Measurements from ENCODE around the gene BBOX1. TPM values are rescaled to one million over a fixed set of nuclear protein-coding genes. Genes with fewer than 3 reads are reported as not detected.

BBOX1 gene
- total RNA-seq, 4 donors from 2014 or later: 28.6 to 51.0 (median 44.7) TPM

DNA sequence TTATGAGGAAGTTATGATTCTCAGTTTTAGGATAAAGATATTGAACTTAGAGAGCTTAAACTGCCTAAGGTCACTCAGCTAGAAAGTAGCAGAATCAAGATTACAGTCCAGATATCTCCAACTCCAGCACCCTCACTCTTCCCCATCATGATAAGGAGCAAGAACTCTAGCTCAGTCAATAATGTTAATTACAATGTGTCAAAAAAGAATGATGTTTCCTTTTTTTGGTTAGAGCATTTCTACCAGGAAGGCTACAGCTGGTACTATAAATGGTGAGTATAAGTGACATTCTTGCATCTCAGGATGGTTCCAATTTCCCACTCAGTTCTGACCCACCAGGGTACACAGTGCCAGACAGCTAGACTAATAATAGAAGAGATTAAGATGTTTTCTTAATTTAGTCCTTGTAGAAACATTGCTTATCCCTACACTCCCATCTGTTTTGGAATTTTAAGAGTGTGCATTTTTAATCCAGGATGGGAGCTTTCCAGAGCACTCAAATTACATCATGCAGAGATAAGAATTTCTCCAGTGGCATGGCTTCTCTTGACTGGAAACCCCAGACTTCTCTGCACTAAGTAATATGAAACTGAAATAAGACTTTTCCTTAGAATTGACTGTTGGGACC lies 21.6 kb upstream of the BBOX1 start:
- H3K36me3 ChIP-seq: no peaks in the 10 kb centered on the region
- peaks cover 6% of the 10 kb centered on the region for H3K4me1 ChIP-seq
- H3K4me3 ChIP-seq: no peak overlapping the region
- TF ChIP-seq POLR2AphosphoS5 (IDR thresholded peaks at IDR 0.05) (no peak), POLR2A (IDR thresholded peaks at IDR 0.05) (no peak), EP300 (IDR thresholded peaks at IDR 0.05) (no peak)
- TF ChIP-seq, protein P1, sequence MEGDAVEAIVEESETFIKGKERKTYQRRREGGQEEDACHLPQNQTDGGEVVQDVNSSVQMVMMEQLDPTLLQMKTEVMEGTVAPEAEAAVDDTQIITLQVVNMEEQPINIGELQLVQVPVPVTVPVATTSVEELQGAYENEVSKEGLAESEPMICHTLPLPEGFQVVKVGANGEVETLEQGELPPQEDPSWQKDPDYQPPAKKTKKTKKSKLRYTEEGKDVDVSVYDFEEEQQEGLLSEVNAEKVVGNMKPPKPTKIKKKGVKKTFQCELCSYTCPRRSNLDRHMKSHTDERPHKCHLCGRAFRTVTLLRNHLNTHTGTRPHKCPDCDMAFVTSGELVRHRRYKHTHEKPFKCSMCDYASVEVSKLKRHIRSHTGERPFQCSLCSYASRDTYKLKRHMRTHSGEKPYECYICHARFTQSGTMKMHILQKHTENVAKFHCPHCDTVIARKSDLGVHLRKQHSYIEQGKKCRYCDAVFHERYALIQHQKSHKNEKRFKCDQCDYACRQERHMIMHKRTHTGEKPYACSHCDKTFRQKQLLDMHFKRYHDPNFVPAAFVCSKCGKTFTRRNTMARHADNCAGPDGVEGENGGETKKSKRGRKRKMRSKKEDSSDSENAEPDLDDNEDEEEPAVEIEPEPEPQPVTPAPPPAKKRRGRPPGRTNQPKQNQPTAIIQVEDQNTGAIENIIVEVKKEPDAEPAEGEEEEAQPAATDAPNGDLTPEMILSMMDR (IDR thresholded peaks at IDR 0.05): no peak
- no peak for DNase-seq (ENCODE audit: low spot score in 2 of 2)
- no peak overlapping the region for H3K27ac ChIP-seq
- no peaks in the 10 kb centered on the region for H3K9me3 ChIP-seq
- no peaks in the 10 kb centered on the region for H3K27me3 ChIP-seq

DNA sequence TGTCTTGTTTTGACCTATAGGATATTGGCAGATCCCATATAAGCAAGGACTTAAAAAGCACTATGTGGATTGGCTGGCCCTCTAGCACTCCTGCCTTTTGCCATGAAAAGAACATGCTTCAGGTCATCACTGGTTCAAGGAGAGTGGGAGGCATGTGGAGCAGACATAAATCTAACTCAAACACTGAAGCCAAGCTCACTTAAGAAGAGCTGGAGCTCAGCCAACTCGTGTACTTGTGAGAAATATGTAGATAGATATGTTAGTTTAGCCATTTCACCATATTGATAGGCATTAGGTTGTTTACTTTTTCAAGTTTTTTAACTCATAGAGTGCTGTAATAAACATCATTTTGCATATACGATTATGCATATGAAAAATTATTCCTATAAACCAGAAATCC lies 19.9 kb upstream of the BBOX1 start:
- no peak overlapping the region for H3K27ac ChIP-seq
- DNase-seq (ENCODE audit: low spot score in 2 of 2): no peak
- TF ChIP-seq EP300 (IDR thresholded peaks at IDR 0.05): no peak
- TF ChIP-seq, protein P1 (IDR thresholded peaks at IDR 0.05): no peak
- TF ChIP-seq POLR2AphosphoS5 (IDR thresholded peaks at IDR 0.05): no peak
- WGBS: 57% methylated on average over 2 of the region's 2 CpGs
- H3K4me3 ChIP-seq: no peak overlapping the region
- no peaks in the 10 kb centered on the region for H3K36me3 ChIP-seq
- no peaks in the 10 kb centered on the region for H3K4me1 ChIP-seq
- no peaks in the 10 kb centered on the region for H3K27me3 ChIP-seq
- H3K9me3 ChIP-seq: no peaks in the 10 kb centered on the region

DNA sequence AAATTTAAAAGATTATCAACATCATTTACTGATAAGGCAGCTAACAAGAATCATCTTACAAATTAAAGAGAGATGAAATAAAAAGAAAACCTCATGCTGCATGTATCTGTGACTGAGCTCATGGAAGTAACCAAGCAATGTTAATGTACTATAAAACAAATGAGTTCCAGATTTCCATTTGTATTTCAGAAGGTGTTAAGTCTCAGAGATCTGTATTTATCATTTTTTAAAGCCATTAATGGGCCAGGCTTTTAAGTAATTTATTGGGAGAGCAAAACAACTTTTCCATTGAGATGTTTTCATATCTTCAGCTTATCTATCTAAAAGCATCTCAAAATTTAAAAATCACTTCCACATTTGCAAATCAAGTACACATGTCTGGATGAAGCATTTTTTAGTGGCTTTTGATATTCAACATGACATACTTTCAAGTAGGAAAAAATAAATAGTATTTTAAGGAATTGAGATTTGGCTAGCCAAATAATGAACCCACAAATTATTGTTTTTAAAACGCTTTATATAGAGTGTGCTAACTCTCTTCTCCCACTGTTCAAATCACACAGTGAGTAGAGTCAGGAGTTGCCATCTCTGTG lies 17.9 kb upstream of the BBOX1 start:
- Histone ChIP-seq H3K4me1 (no peaks in the 10 kb centered on the region), H3K27me3 (no peaks in the 10 kb centered on the region), H3K27ac (no peak overlapping the region), H3K36me3 (no peaks in the 10 kb centered on the region), H3K4me3 (no peak overlapping the region), H3K9me3 (no peaks in the 10 kb centered on the region)
- no peak for DNase-seq (ENCODE audit: low spot score in 2 of 2)
- TF ChIP-seq POLR2A (IDR thresholded peaks at IDR 0.05) (no peak), EP300 (IDR thresholded peaks at IDR 0.05) (no peak), POLR2AphosphoS5 (IDR thresholded peaks at IDR 0.05) (no peak)
- TF ChIP-seq, protein P1 (IDR thresholded peaks at IDR 0.05): no peak
- 47% methylated on average over 1 of the region's 1 CpG for WGBS

DNA sequence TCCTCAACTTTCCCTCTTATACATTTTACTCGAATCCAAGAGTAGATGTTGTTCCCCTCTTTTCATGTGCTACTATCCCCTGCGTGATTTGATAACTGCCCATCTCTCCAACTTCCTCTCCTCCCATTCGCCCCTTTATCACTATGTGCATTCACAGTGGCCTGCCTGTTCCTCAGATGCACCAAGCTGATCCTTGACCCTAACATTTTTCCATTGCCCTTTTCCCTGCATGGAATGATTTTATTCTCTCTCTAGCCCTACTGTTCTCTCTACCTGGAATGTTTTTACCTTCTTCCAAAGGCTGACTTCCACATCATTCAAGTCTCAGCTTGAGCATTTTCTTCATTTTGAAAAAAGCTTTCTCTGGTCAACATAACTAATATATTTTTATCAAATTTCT lies 15.8 kb upstream of the BBOX1 start:
- no peaks in the 10 kb centered on the region for H3K36me3 ChIP-seq
- no peaks in the 10 kb centered on the region for H3K27me3 ChIP-seq
- H3K4me1 ChIP-seq: no peaks in the 10 kb centered on the region
- H3K27ac ChIP-seq: no peak overlapping the region
- WGBS: 83% methylated on average over 3 of the region's 3 CpGs
- no peak overlapping the region for H3K4me3 ChIP-seq
- DNase-seq (ENCODE audit: low spot score in 2 of 2): no peak
- no peaks in the 10 kb centered on the region for H3K9me3 ChIP-seq
- TF ChIP-seq EP300 (IDR thresholded peaks at IDR 0.05) (no peak), POLR2A (IDR thresholded peaks at IDR 0.05) (no peak), POLR2AphosphoS5 (IDR thresholded peaks at IDR 0.05) (no peak)

DNA sequence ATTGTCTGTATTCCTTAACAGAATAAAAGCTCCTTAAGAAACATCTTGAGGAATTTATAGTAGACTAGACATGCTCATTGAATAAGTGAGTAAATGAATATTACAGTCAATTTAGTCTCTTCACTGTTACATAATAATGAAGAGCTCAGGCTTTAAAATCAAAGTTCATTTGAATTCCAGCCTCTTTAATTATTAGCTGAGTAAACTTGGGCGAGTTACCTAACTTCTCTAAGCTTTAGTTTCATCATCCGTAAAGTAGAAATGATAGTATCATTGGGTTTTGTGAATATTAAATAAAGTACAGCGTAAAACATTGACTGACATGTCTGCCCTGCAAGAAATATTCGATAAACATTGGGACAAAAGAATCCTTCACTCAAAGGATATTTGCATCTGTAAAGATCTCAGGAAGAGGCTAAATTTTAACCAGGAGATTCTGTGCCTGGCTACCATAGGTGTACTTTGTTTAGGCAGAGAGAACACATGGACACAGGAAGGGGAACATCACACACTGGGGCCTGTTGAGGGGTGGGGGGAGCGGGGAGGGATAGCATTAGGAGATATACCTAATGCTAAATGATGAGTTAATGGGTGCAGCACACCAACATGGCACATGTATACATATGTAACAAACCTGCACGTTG lies 15.2 kb upstream of the BBOX1 start:
- no peaks in the 10 kb centered on the region for H3K9me3 ChIP-seq
- WGBS: 84% methylated on average over 6 of the region's 6 CpGs

More for the DNA sequence above, 15.2 kb upstream of the BBOX1 start:
- Histone ChIP-seq H3K27ac (no peak overlapping the region), H3K4me3 (no peak overlapping the region), H3K36me3 (no peaks in the 10 kb centered on the region), H3K4me1 (no peaks in the 10 kb centered on the region), H3K27me3 (no peaks in the 10 kb centered on the region)
- TF ChIP-seq POLR2A (IDR thresholded peaks at IDR 0.05): no peak
- TF ChIP-seq, protein P1 (IDR thresholded peaks at IDR 0.05): no peak
- no peak for TF ChIP-seq EP300 (IDR thresholded peaks at IDR 0.05)
- no peak for TF ChIP-seq POLR2AphosphoS5 (IDR thresholded peaks at IDR 0.05)
- no peak for DNase-seq (ENCODE audit: low spot score in 2 of 2)

All from suprapubic skin (tissue), 4 donors.